Measurements from ENCODE around the gene HINT2.

Gene HINT2

GRCh38 chr9:35774907-35775635 lies 39.8 kb downstream of the HINT2 start:
- no peak for DNase-seq

- DNase-seq = no peak
Observed at GRCh38 chr9:35771943-35772342, 42.9 kb downstream of the HINT2 start.

DNA sequence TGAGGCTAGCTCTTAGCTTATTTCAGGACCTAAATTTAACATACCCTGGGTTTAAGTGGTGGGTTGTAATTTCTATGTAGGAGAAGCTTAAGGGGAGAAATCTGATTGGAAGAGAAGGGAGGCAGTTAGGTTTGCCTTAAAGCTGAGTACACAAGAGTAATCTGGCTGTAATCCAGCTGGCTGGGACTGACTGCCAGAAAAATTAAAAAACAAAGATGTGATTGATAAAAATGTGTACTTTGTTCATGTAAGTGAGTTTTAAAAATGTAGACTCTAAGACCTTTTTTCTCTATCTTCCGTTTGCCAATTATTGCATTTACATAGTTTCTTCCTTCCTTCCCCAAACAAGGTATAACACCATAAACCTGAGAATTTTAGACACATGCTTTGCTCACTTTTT lies 43.3 kb downstream of the HINT2 start:
- no peak for DNase-seq

- DNase-seq = no peak
Observed at GRCh38 chr9:35771075-35771433, 43.8 kb downstream of the HINT2 start.

- DNase-seq = no peak
Observed at GRCh38 chr9:35769763-35770162, 45.1 kb downstream of the HINT2 start.

DNA sequence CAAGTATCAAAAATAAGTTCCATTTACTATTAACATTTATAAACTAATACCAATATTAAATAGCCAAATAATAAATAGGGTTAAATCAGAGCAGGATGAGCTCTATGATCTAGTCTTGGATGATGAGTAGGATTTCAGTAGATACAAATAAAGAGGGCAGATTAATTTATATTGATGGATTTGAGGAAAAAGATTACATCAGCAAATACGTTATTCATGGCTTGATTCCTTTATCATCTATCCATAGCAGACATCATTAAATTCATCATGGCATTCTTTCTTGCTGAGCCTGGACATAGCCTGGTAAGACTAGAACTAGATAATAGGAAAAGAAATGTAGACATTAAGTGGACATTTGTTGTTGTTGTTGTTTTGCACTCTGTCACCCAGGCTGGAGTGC lies 47.4 kb downstream of the HINT2 start:
- no peak for DNase-seq

DNA sequence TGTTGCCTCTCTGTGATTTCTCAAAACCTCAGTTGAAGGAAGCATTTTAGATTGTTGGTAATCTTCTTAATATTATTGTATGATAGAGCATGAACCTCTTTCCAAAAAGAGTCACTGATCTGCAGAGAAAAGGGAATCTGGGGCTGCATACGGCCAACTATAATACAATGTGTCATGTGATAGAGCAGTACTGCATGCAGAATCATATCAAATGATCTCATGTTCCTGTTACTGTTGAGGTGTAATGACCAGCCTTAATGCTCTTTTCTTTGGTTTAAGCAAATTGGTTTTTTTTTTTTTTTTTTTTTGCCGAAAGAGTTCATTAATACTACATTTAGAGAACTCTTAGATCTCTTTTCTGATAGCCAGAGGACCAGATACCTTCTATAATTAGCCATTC lies 47.8 kb downstream of the HINT2 start:
- DNase-seq = no peak

- no peak for DNase-seq
Observed at GRCh38 chr9:35763803-35764202, 51.0 kb downstream of the HINT2 start.

DNA sequence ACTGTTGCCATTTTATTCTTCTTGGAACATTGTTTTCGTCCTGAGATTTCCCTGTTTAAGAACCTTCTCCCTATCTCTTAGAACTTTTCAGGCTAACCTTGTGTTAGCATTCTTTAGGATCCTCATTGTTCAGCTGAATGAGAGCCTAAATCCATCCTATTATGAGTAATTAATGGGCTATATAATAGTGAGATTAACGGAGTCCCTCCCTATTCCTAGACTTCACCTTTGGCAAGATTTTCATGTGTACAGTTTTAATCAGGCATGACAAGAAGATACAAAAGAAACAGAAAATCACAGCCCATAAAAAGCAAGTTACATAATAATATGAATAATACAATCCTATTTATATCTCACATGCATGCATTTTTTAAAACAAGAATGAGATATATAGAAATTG lies 51.7 kb downstream of the HINT2 start:
- DNase-seq = no peak
